ENCODE results near the gene PEMT.

DNA sequence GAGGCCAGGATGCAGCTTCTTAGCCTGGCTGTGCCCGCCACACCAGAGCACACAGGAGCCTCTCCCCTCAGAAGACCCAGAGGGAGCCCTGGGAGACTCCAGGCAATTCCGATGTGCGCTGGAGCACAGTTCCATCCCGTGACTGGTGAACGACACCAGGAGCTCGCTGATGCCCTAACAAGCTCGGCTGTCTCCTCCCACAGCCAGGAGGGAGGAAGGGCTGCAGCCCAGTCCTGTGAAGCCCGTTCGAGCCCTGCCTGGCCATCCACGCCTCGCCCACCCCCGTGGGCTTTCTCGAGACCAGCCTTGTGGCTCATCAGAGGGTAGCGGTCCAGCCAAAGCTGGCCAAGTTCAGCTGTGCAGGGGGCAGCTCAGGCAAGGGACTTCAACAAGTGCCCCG lies 73.5 kb downstream of the PEMT start:
- no peak for TF ChIP-seq POLR2A (IDR thresholded peaks at IDR 0.05)
- TF ChIP-seq, protein P1, sequence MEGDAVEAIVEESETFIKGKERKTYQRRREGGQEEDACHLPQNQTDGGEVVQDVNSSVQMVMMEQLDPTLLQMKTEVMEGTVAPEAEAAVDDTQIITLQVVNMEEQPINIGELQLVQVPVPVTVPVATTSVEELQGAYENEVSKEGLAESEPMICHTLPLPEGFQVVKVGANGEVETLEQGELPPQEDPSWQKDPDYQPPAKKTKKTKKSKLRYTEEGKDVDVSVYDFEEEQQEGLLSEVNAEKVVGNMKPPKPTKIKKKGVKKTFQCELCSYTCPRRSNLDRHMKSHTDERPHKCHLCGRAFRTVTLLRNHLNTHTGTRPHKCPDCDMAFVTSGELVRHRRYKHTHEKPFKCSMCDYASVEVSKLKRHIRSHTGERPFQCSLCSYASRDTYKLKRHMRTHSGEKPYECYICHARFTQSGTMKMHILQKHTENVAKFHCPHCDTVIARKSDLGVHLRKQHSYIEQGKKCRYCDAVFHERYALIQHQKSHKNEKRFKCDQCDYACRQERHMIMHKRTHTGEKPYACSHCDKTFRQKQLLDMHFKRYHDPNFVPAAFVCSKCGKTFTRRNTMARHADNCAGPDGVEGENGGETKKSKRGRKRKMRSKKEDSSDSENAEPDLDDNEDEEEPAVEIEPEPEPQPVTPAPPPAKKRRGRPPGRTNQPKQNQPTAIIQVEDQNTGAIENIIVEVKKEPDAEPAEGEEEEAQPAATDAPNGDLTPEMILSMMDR (IDR thresholded peaks at IDR 0.05 in 8 of 11, conservative IDR thresholded peaks at IDR 0.05 in 3 of 11), result no peak
- TF ChIP-seq POLR2AphosphoS5 (IDR thresholded peaks at IDR 0.05), result no peak
